UCSD-AML1 (cell line): ENCODE results near the gene LCK.
A peak's percentile ranks its signal among the peaks of the same experiment; 100 is the strongest.
"Not testable (repeated sequence)": the region's sequence is repeated elsewhere in the genome, so short reads cannot be mapped to it uniquely, and the experiment has no call there.

Experiments used
- DNase-seq: peaks from one replicate; lab custom pipeline; 2025; ENCODE audit not compliant: unreplicated experiment; lab: John Stamatoyannopoulos, UW

Gene LCK

GRCh38 chr1:32273391-32274208, 22.5 kb downstream of the LCK start:
- DNase-seq = no peak

- no peak for DNase-seq
These were observed 23.7 kb downstream of the LCK start for GRCh38 chr1:32274646-32275340.

- DNase-seq = no peak
These were observed 24.4 kb downstream of the LCK start for GRCh38 chr1:32275424-32275823.

- no peak for DNase-seq
These were observed 25.1 kb downstream of the LCK start for GRCh38 chr1:32276032-32276782.

- not testable (repeated sequence) for DNase-seq
These were observed 33.7 kb downstream of the LCK start for GRCh38 chr1:32284777-32285176.

- no peak for DNase-seq
These were observed 34.6 kb downstream of the LCK start for GRCh38 chr1:32285658-32286057.

GRCh38 chr1:32286763-32287162, 35.7 kb downstream of the LCK start:
- DNase-seq = no peak

- DNase-seq = no peak
These were observed 38.2 kb downstream of the LCK start for GRCh38 chr1:32289256-32289655.

GRCh38 chr1:32291145-32291707, 40.2 kb downstream of the LCK start:
- DNase-seq = no peak

- DNase-seq = peak; percentile 98
These were observed 40.9 kb downstream of the LCK start, which contains the start of gene HDAC1 for GRCh38 chr1:32291708-32292538. Gene HDAC1 (plus strand): TSS chr1:32292083. CDS start chr1:32292170, 87 bp downstream.

GRCh38 chr1:32298211-32298610, 47.1 kb downstream of the LCK start:
- DNase-seq = not testable (repeated sequence)

GRCh38 chr1:32299327-32299726, 48.3 kb downstream of the LCK start:
- DNase-seq = no peak

- no peak for DNase-seq
These were observed 52.3 kb downstream of the LCK start for GRCh38 chr1:32303358-32303757.

- no peak for DNase-seq
These were observed 53.0 kb downstream of the LCK start for GRCh38 chr1:32303997-32304622.

GRCh38 chr1:32305310-32305709, 54.2 kb downstream of the LCK start:
- no peak for DNase-seq

GRCh38 chr1:32307324-32307723, 56.3 kb downstream of the LCK start:
- no peak for DNase-seq

GRCh38 chr1:32309960-32310359, 58.9 kb downstream of the LCK start:
- no peak for DNase-seq

GRCh38 chr1:32311709-32312393, 60.8 kb downstream of the LCK start:
- DNase-seq = no peak

GRCh38 chr1:32316903-32317277, 65.8 kb downstream of the LCK start:
- no peak for DNase-seq
